Activated naive CD4-positive, alpha-beta T cell treated with anti-CD3 and anti-CD28 coated beads for 36 hours (primary cell): ENCODE measurements around the gene RAB26. TPM values are rescaled to one million over a fixed set of nuclear protein-coding genes. Genes with fewer than 3 reads are reported as not detected.
"Not testable (repeated sequence)": the region's sequence is repeated elsewhere in the genome, so short reads cannot be mapped to it uniquely, and the experiment has no call there.

Experiments used
- CTCF ChIA-PET: fragments of 350-600 bp; sonication (Branson Sonifier 250); formaldehyde crosslinking; loops from one replicate; lab custom pipeline; 2021; ENCODE audit warnings: antibody characterized with exemption; lab: Charles Lee
- DNase-seq: peaks from one replicate; pipeline ENCODE4 v3.0.0-alpha.2; 2020
- H3K27ac Mint-ChIP-seq: one replicate; pipeline ENCODE4 v1.8.0; 2021; ENCODE audit warnings: mild to moderate bottlenecking, mixed read lengths
- H3K27me3 Mint-ChIP-seq: one replicate; pipeline ENCODE4 v1.8.0; 2021; ENCODE audit warnings: low read depth, mixed read lengths
- H3K36me3 Mint-ChIP-seq: one replicate; pipeline ENCODE4 v1.8.0; 2021; ENCODE audit warnings: low read depth, mixed read lengths
- H3K4me1 Mint-ChIP-seq: one replicate; pipeline ENCODE4 v1.8.0; 2021; ENCODE audit warnings: low read depth, mixed read lengths
- H3K4me3 Mint-ChIP-seq: one replicate; pipeline ENCODE4 v1.8.0; 2021; ENCODE audit warnings: mild to moderate bottlenecking, moderate library complexity, mixed read lengths
- H3K9me3 Mint-ChIP-seq: one replicate; pipeline ENCODE4 v1.8.0; 2021; ENCODE audit warnings: mixed read lengths
- intact Hi-C: fragments of 100-400 bp; cut with micrococcal nuclease; formaldehyde crosslinking; loops from one replicate; pipeline ENCODE4 v1.15.1; 2023
- total RNA-seq, 2 experiments: library from RNA; stranded (reverse); gene quantifications; one replicate each; pipeline ENCODE4 v1.2.3, GENCODE V29; 2021

The RAB26 gene
- total RNA-seq, 2 experiments from 2014 or later = not detected

- Mint-ChIP-seq H3K36me3 (no peaks in the 10 kb centered on the region), H3K4me1 (peaks cover 9% of the 10 kb centered on the region), H3K27me3 (no peaks in the 10 kb centered on the region), H3K9me3 (no peaks in the 10 kb centered on the region), H3K4me3 (no peak overlapping the region), H3K27ac (no peak overlapping the region)
- DNase-seq = no peak
- intact Hi-C loops = no loop called here
- CTCF ChIA-PET = interaction anchor here (0.6 to 1.0 kb wide), 3 partner anchors 22 to 331 kb away, joined by 3 read pairs; no protein-coding TSS in a partner anchor
Measured at GRCh38 chr16:2121853-2122252, 26.6 kb upstream of the RAB26 start.

DNA sequence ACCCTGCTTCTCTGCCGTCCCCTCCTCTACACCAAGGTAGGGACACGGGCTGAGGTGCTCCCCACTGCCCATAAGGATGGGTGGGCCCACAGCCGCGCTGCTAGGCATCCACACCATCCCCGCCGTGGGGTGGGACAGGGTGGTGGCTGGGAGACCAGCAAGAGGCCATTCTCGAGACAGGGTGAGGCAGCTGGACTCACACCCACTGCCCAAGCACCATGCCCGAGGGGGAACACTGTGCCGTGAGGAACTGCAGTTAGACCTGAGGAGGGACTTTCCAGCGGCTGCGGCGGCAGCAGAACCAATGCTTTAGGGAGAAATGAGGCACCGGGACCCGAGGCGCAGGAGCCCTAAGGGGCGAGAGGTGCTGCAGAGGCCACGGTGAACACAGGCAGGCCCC is 26.0 kb upstream of the RAB26 start:
- no peak for DNase-seq
- no peak overlapping the region for H3K4me3 Mint-ChIP-seq
- CTCF ChIA-PET = no interaction called here
- H3K27ac Mint-ChIP-seq = no peak overlapping the region
- H3K36me3 Mint-ChIP-seq = no peaks in the 10 kb centered on the region
- H3K4me1 Mint-ChIP-seq = peaks cover 12% of the 10 kb centered on the region
- intact Hi-C loops = no loop called here
- no peaks in the 10 kb centered on the region for H3K27me3 Mint-ChIP-seq
- no peaks in the 10 kb centered on the region for H3K9me3 Mint-ChIP-seq

- peaks cover 14% of the 10 kb centered on the region for H3K4me1 Mint-ChIP-seq
- H3K9me3 Mint-ChIP-seq, H3K27me3 Mint-ChIP-seq, DNase-seq, CTCF ChIA-PET, H3K36me3 Mint-ChIP-seq, intact Hi-C loops, H3K27ac Mint-ChIP-seq, H3K4me3 Mint-ChIP-seq: not testable (repeated sequence)
Measured at GRCh38 chr16:2122934-2123683, 25.3 kb upstream of the RAB26 start.

DNA sequence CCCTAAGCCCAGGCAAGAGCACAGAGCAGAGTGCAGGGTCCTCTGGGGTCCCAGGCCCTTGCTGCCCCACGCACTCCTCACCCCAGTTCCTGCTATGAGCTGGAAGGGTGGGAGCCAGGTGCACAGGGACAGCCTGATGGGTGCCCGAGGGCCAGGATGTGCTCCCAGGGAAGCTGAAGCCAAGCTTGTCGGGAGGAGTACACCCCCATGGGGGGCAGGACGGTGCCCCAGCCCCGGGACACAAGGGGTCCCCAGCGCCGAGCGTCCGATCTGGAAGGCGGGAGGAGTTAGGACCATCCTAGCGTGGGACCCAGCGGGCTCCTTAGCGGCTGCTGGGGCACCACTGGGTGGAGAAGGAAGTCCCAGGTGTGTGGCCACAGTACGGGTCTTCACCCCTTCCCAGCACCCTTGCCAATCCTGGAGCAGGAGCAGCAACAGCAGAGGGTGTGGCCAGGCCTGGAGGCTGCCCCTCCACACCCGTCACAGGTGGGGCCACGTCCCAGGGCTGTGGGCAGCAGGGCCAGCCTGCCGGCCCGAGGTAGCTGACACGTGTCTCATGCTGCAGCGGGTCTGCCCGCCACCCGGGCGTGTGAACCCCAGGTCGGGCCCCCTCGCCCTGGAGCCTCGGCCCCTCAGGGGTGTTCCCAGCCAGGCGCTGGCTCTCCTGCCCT is 24.6 kb upstream of the RAB26 start:
- intact Hi-C loops, H3K36me3 Mint-ChIP-seq, H3K27ac Mint-ChIP-seq, DNase-seq, H3K4me3 Mint-ChIP-seq, CTCF ChIA-PET, H3K9me3 Mint-ChIP-seq, H3K27me3 Mint-ChIP-seq: not testable (repeated sequence)
- H3K4me1 Mint-ChIP-seq = peaks cover 17% of the 10 kb centered on the region

DNA sequence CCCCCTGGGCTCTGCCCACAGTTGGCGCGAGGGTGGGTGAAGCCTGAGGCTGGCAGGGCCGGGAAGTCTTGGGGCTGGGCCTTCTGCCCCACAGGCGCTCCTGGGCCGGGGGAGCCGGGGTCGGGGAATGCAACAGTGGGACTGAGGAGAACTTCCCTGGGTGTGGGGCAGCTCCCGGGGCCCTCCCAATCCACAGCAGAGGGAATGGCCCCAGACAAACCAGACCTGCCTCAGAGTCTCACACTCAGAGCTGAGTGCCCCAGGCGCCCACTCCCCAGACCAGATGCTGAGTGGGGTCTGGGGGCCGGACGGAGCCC is 24.1 kb upstream of the RAB26 start:
- H3K27me3 Mint-ChIP-seq, H3K27ac Mint-ChIP-seq, DNase-seq, H3K9me3 Mint-ChIP-seq, intact Hi-C loops, H3K4me3 Mint-ChIP-seq, CTCF ChIA-PET, H3K36me3 Mint-ChIP-seq: not testable (repeated sequence)
- H3K4me1 Mint-ChIP-seq = peaks cover 17% of the 10 kb centered on the region

- DNase-seq, H3K27ac Mint-ChIP-seq, H3K9me3 Mint-ChIP-seq, H3K4me3 Mint-ChIP-seq, intact Hi-C loops, H3K36me3 Mint-ChIP-seq, CTCF ChIA-PET, H3K27me3 Mint-ChIP-seq: not testable (repeated sequence)
- H3K4me1 Mint-ChIP-seq = peaks cover 17% of the 10 kb centered on the region
Measured at GRCh38 chr16:2124694-2125444, 23.6 kb upstream of the RAB26 start.

- H3K36me3 Mint-ChIP-seq, intact Hi-C loops, CTCF ChIA-PET, H3K27me3 Mint-ChIP-seq, H3K4me3 Mint-ChIP-seq, H3K27ac Mint-ChIP-seq, H3K9me3 Mint-ChIP-seq, DNase-seq: not testable (repeated sequence)
- H3K4me1 Mint-ChIP-seq = peaks cover 17% of the 10 kb centered on the region
Measured at GRCh38 chr16:2125609-2126008, 22.8 kb upstream of the RAB26 start.

- H3K36me3 Mint-ChIP-seq, H3K9me3 Mint-ChIP-seq, H3K27me3 Mint-ChIP-seq, H3K27ac Mint-ChIP-seq, CTCF ChIA-PET, intact Hi-C loops, DNase-seq, H3K4me3 Mint-ChIP-seq: not testable (repeated sequence)
- H3K4me1 Mint-ChIP-seq = peaks cover 17% of the 10 kb centered on the region
Measured at GRCh38 chr16:2126161-2126743, 22.2 kb upstream of the RAB26 start.

- CTCF ChIA-PET, H3K4me3 Mint-ChIP-seq, H3K9me3 Mint-ChIP-seq, H3K27me3 Mint-ChIP-seq, H3K27ac Mint-ChIP-seq, H3K36me3 Mint-ChIP-seq, DNase-seq, intact Hi-C loops: not testable (repeated sequence)
- H3K4me1 Mint-ChIP-seq = peaks cover 17% of the 10 kb centered on the region
Measured at GRCh38 chr16:2126928-2127556, 21.4 kb upstream of the RAB26 start.

DNA sequence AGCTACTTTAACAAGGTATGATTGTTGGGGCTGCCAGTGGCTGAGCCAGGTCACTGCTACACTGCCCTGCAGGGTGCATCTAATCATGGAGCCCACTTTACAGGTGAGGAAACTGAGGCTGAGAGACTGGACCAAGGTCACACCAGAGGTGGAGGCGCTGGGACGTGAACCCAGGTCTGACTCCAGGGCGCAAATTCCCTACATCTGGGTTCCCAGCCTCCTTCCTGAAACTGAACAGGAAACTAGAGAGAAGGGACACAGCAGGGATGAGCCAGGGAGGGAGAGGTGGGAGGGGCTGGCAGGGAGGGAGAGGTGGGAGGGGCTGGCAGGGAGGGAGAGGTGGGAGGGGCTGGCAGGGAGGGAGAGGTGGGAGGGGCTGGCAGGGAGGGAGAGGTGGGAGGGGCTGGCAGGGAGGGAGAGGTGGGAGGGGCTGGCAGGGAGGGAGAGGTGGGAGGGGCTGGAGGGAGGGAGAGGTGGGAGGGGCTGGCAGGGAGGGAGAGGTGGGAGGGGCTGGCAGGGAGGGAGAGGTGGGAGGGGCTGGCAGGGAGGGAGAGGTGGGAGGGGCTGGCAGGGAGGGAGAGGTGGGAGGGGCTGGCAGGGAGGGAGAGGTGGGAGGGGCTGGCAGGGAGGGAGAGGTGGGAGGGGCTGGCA is 20.7 kb upstream of the RAB26 start:
- H3K27ac Mint-ChIP-seq, CTCF ChIA-PET, intact Hi-C loops, H3K9me3 Mint-ChIP-seq, H3K36me3 Mint-ChIP-seq, DNase-seq, H3K4me3 Mint-ChIP-seq, H3K27me3 Mint-ChIP-seq: not testable (repeated sequence)
- peaks cover 17% of the 10 kb centered on the region for H3K4me1 Mint-ChIP-seq

- DNase-seq, intact Hi-C loops, H3K27me3 Mint-ChIP-seq, H3K36me3 Mint-ChIP-seq, H3K27ac Mint-ChIP-seq, CTCF ChIA-PET, H3K4me3 Mint-ChIP-seq, H3K9me3 Mint-ChIP-seq: not testable (repeated sequence)
- peaks cover 17% of the 10 kb centered on the region for H3K4me1 Mint-ChIP-seq
Measured at GRCh38 chr16:2129251-2129650, 19.2 kb upstream of the RAB26 start.
